GM23248 (cell line): ENCODE data around the gene GDF10. TPM values are rescaled to one million over a fixed set of nuclear protein-coding genes. Genes with fewer than 3 reads are reported as not detected.

Experiments
- DNase-seq: peaks from one replicate; pipeline ENCODE4 v3.0.0-alpha.2; 2015
- H2AFZ ChIP-seq: fragments of 200-600 bp; sonication (generic); 2 replicates; pipeline ENCODE4 v1.6.1; 2016; ENCODE audit warnings: antibody characterized with exemption
- H3F3A ChIP-seq: fragments of 200-600 bp; sonication (generic); 2 replicates; pipeline ENCODE4 v1.6.1; 2016; ENCODE audit warnings: mild to moderate bottlenecking, antibody characterized with exemption, mixed run types; ENCODE audit not compliant: insufficient read depth
- H3K27ac ChIP-seq: fragments of 200-600 bp; sonication (generic); 2 replicates; pipeline ENCODE4 v1.5.1; 2016; ENCODE audit warnings: mild to moderate bottlenecking
- H3K27me3 ChIP-seq: fragments of 200-600 bp; sonication (generic); replicated peaks from 2 replicates; pipeline ENCODE4 v1.6.1; 2016; ENCODE audit warnings: mild to moderate bottlenecking; ENCODE audit not compliant: insufficient read depth
- H3K36me3 ChIP-seq: fragments of 200-600 bp; sonication (generic); 2 replicates; pipeline ENCODE4 v1.6.1; 2016; ENCODE audit warnings: low read depth, mild to moderate bottlenecking
- H3K4me1 ChIP-seq: fragments of 200-600 bp; sonication (generic); 2 replicates; pipeline ENCODE4 v1.6.1; 2016; ENCODE audit warnings: mild to moderate bottlenecking; ENCODE audit not compliant: insufficient read depth
- H3K4me2 ChIP-seq: fragments of 200-600 bp; sonication (generic); one replicate; pipeline ENCODE4 v1.6.1; 2016; ENCODE audit warnings: mild to moderate bottlenecking; ENCODE audit not compliant: unreplicated experiment
- H3K4me3 ChIP-seq: fragments of 200-600 bp; sonication (generic); 2 replicates; pipeline ENCODE4 v1.5.1; 2016; ENCODE audit warnings: mild to moderate bottlenecking
- H3K79me2 ChIP-seq: fragments of 200-600 bp; sonication (generic); 2 replicates; pipeline ENCODE4 v1.6.1; 2016; ENCODE audit warnings: mild to moderate bottlenecking; ENCODE audit not compliant: insufficient read depth
- H3K9ac ChIP-seq: fragments of 200-600 bp; sonication (generic); 2 replicates; pipeline ENCODE4 v1.6.1; 2016; ENCODE audit warnings: mild to moderate bottlenecking
- H3K9me2 ChIP-seq: fragments of 200-600 bp; sonication (generic); 2 replicates; pipeline ENCODE4 v1.6.1; 2016; ENCODE audit warnings: mixed run types, mild to moderate bottlenecking, moderate library complexity; ENCODE audit not compliant: insufficient read depth
- H3K9me3 ChIP-seq: fragments of 200-600 bp; sonication (generic); one replicate; pipeline ENCODE4 v1.6.1; 2017; ENCODE audit warnings: low read depth
- H4K20me1 ChIP-seq: fragments of 200-600 bp; sonication (generic); 2 replicates; pipeline ENCODE4 v1.6.0; 2016; ENCODE audit not compliant: insufficient read depth
- EZH2 ChIP-seq: fragments of 200-600 bp; sonication (generic); IDR thresholded peaks from 2 replicates; pipeline ENCODE4 v1.6.1; 2018; ENCODE audit warnings: antibody characterized with exemption, mild to moderate bottlenecking; ENCODE audit not compliant: insufficient read depth, poor library complexity, severe bottlenecking
- EZH2phosphoT487 ChIP-seq: fragments of 200-600 bp; sonication (generic); IDR thresholded peaks from 2 replicates; pipeline ENCODE4 v1.6.1; 2018; ENCODE audit warnings: antibody characterized with exemption, moderate library complexity, mild to moderate bottlenecking, low read depth; ENCODE audit not compliant: insufficient read depth
- WGBS, 2 experiments: methylation state at CpG; one replicate each; pipeline ENCODE4 v1.1.6; 2015 to 2017; ENCODE audit warnings: low lambda C conversion rate in 2 of 2, low coverage in 1 of 2; ENCODE audit errors: missing lambda C conversion rate in 2 of 2; 5-methylcytosine and 5-hydroxymethylcytosine counted together
- in situ Hi-C: fragments of 300-500 bp; cut with MboI; formaldehyde crosslinking; loops from 2 replicates; pipeline ENCODE4 v1.15.0; 2020
- polyA plus RNA-seq: library from polyadenylated mRNA; unstranded; fragments of >200 nt; fragmentation: Nextera tagmentation; extraction: Ambion mirVana; gene quantifications from 2 replicates; pipeline ENCODE4 v1.2.1, GENCODE V29; 2016
- total RNA-seq: library from RNA; depleted of rRNA; stranded (reverse); fragments of >200 nt; shearing (Covaris generic); gene quantifications from 2 replicates; pipeline ENCODE4 v1.2.3, GENCODE V29; 2014

GDF10 gene
- total and polyA plus RNA-seq, 2 experiments from 2014 or later: 0.08 to 0.22 TPM

DNA sequence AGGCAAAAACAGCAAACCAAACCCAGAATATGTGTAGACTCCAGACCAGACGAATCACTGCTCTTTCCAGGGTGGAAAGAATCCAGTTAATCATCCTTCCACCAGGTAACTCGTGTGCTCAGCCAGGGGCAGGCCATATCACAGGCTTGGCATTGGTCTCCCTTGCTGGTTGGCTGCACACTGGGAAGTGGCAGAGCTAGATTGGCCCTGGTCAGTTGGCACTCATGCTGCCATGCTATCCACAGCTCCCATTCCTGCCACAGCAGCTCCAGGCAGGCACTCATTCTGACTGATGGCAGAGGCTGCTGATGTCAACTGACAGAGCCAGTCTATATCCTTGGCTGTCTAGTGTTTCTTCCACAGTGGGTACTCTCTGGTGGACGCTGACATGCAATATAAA is 9.7 kb upstream of the GDF10 start:
- Histone ChIP-seq H3K9me2 (no peaks in the 10 kb centered on the region), H3F3A (no peaks in the 10 kb centered on the region), H2AFZ (no peak overlapping the region), H3K79me2 (no peaks in the 10 kb centered on the region), H3K27me3 (peaks cover 13% of the 10 kb centered on the region; the same call in 1 of the 2 replicates), H3K9me3 (no peaks in the 10 kb centered on the region), H4K20me1 (no peaks in the 10 kb centered on the region), H3K4me1 (no peaks in the 10 kb centered on the region), H3K9ac (no peak overlapping the region), H3K27ac (no peak overlapping the region), H3K4me2 (no peak overlapping the region), H3K4me3 (no peak overlapping the region), H3K36me3 (no peaks in the 10 kb centered on the region)
- in situ Hi-C loops: no loop called here
- TF ChIP-seq EZH2 (no peak), EZH2phosphoT487 (no peak)
- WGBS, 2 experiments: 20 to 27% methylated on average over 3 of the region's 3 CpGs
- DNase-seq: no peak

DNA sequence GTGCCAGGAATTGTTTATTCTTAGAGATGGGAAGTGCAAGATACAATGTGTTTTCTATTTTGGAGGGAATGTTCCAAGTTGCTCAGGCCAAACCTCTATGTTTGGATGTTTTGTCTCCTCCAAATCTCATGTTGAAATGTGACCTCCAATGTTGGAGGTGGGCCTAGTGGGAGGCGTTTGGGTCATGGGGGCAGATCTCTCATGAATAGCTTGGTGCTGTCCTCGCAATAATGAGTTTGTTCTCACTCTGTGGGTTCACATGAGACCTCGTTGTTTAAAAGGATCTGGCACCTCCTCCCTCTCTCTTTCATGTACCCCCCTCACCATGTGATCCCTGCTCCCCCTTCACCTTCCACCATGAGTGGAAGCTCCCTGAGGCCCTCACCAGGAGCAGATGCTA is 8.3 kb upstream of the GDF10 start:
- H3K36me3 ChIP-seq: no peaks in the 10 kb centered on the region
- in situ Hi-C loops: no loop called here
- no peak overlapping the region for H3K9ac ChIP-seq
- H3F3A ChIP-seq: no peaks in the 10 kb centered on the region
- no peaks in the 10 kb centered on the region for H3K9me3 ChIP-seq
- 0 to 1% methylated on average over 3 of the region's 3 CpGs for WGBS, 2 experiments
- TF ChIP-seq EZH2 (no peak), EZH2phosphoT487 (no peak)
- H3K27me3 ChIP-seq: peaks cover 26% of the 10 kb centered on the region
- no peaks in the 10 kb centered on the region for H4K20me1 ChIP-seq
- no peak overlapping the region for H3K4me2 ChIP-seq
- no peaks in the 10 kb centered on the region for H3K4me1 ChIP-seq
- no peaks in the 10 kb centered on the region for H3K9me2 ChIP-seq
- H3K27ac ChIP-seq: no peak overlapping the region
- no peak overlapping the region for H2AFZ ChIP-seq
- H3K79me2 ChIP-seq: no peaks in the 10 kb centered on the region
- DNase-seq: no peak
- no peak overlapping the region for H3K4me3 ChIP-seq

DNA sequence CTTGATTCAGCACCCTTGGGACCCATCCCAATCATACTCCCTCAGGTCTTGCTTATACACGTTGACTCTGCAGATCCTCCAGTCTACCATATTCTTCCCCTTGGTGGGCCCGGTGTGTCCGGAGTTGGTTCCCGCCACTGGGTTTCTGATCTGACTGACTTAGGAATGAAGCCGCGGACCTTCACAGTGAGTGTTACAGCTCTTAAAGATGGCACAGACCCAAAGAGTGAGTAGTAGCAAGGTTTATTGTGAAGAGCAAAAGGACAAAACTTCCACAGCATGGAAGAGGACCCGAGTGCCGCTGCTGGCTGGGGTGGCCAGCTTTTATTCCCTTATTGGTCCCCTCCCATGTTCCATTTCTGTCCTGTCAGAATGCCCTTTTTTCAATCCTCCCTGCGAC is 5.9 kb upstream of the GDF10 start:
- H3K9ac ChIP-seq: no peak overlapping the region
- H3F3A ChIP-seq: no peaks in the 10 kb centered on the region
- no peaks in the 10 kb centered on the region for H3K4me1 ChIP-seq
- H2AFZ ChIP-seq: no peak overlapping the region
- DNase-seq: no peak
- no peak overlapping the region for H3K4me3 ChIP-seq
- no peaks in the 10 kb centered on the region for H3K79me2 ChIP-seq
- peaks cover 49% of the 10 kb centered on the region for H3K27me3 ChIP-seq
- no peaks in the 10 kb centered on the region for H3K36me3 ChIP-seq
- in situ Hi-C loops: no loop called here
- no peaks in the 10 kb centered on the region for H3K9me3 ChIP-seq
- no peak for TF ChIP-seq EZH2phosphoT487
- TF ChIP-seq EZH2: no peak
- no peaks in the 10 kb centered on the region for H4K20me1 ChIP-seq
- H3K27ac ChIP-seq: no peak overlapping the region
- H3K9me2 ChIP-seq: no peaks in the 10 kb centered on the region
- H3K4me2 ChIP-seq: no peak overlapping the region
- WGBS, 2 experiments: 71 to 74% methylated on average over 9 of the region's 9 CpGs

DNA sequence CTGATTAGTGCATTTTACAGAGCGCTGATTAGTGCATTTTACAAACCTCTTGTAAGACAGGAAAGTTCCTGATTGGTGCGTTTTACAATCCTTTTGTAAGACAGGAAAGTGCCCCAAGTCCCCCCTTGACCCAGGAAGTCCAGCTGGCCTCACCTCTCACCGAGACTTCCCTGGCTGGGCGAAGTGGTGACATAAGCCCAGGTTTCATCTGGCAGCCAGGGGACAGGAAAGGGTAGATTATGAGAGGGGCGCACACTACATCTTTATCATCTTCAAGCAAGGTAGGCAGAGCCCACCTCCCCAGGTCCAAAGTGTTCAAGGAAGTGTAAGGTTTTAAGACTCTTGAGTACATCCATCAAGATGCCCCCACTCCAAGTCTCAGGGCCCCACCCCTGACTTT is 5.5 kb upstream of the GDF10 start:
- WGBS, 2 experiments: 55 to 56% methylated on average over 5 of the region's 5 CpGs

DNA sequence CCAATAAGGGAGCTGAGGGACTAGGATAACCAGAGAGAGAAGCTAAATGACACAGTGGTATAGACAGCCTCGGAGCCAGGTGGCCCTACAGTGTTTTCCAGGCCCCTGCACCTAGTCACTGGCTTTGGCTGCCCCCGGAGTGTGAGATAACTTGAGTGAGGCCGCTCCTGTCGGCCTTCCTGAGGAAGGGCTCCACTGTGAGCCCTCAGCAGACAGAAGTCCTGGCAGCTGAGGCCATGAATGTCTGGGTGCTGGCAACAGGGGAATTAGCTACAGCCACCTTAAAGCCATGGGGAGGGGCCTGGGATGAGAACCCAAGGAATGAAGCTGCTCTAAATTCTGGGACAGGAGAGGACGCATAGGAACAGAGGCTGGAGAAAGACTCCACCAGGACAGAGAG is 4.6 kb upstream of the GDF10 start:
- Histone ChIP-seq H4K20me1 (no peaks in the 10 kb centered on the region), H3K4me3 (no peak overlapping the region), H3K9me3 (no peaks in the 10 kb centered on the region), H3K4me1 (no peaks in the 10 kb centered on the region), H2AFZ (no peak overlapping the region), H3K27ac (no peak overlapping the region), H3K79me2 (no peaks in the 10 kb centered on the region), H3K9ac (no peak overlapping the region), H3K36me3 (no peaks in the 10 kb centered on the region), H3K4me2 (no peak overlapping the region), H3K9me2 (no peaks in the 10 kb centered on the region), H3F3A (no peaks in the 10 kb centered on the region), H3K27me3 (peaks cover 59% of the 10 kb centered on the region)
- TF ChIP-seq EZH2: no peak
- TF ChIP-seq EZH2phosphoT487: no peak
- in situ Hi-C loops: no loop called here
- 38 to 47% methylated on average over 5 of the region's 5 CpGs for whole genome bisulfite sequencing, 2 experiments
- DNase-seq: no peak

More for the DNA sequence above, 5.5 kb upstream of the GDF10 start:
- no peak for DNase-seq
- TF ChIP-seq EZH2phosphoT487 (no peak), EZH2 (no peak)
- no peaks in the 10 kb centered on the region for H3K79me2 ChIP-seq
- H3K9me2 ChIP-seq: no peaks in the 10 kb centered on the region
- H3K27ac ChIP-seq: no peak overlapping the region
- no peak overlapping the region for H3K4me3 ChIP-seq
- H3K4me1 ChIP-seq: no peaks in the 10 kb centered on the region
- H3K9me3 ChIP-seq: no peaks in the 10 kb centered on the region
- H3K9ac ChIP-seq: no peak overlapping the region
- peaks cover 53% of the 10 kb centered on the region for H3K27me3 ChIP-seq
- H4K20me1 ChIP-seq: no peaks in the 10 kb centered on the region
- H3K4me2 ChIP-seq: no peak overlapping the region
- in situ Hi-C loops: no loop called here
- H2AFZ ChIP-seq: no peak overlapping the region
- H3K36me3 ChIP-seq: no peaks in the 10 kb centered on the region
- no peaks in the 10 kb centered on the region for H3F3A ChIP-seq
